DMS 273 (cell line): ENCODE results near the gene HACD2.

Experiments
- DNase-seq: peaks from one replicate; lab custom pipeline; 2025; ENCODE audit not compliant: unreplicated experiment; lab: John Stamatoyannopoulos, UW

The HACD2 gene, protein sequence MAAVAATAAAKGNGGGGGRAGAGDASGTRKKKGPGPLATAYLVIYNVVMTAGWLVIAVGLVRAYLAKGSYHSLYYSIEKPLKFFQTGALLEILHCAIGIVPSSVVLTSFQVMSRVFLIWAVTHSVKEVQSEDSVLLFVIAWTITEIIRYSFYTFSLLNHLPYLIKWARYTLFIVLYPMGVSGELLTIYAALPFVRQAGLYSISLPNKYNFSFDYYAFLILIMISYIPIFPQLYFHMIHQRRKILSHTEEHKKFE

DNA sequence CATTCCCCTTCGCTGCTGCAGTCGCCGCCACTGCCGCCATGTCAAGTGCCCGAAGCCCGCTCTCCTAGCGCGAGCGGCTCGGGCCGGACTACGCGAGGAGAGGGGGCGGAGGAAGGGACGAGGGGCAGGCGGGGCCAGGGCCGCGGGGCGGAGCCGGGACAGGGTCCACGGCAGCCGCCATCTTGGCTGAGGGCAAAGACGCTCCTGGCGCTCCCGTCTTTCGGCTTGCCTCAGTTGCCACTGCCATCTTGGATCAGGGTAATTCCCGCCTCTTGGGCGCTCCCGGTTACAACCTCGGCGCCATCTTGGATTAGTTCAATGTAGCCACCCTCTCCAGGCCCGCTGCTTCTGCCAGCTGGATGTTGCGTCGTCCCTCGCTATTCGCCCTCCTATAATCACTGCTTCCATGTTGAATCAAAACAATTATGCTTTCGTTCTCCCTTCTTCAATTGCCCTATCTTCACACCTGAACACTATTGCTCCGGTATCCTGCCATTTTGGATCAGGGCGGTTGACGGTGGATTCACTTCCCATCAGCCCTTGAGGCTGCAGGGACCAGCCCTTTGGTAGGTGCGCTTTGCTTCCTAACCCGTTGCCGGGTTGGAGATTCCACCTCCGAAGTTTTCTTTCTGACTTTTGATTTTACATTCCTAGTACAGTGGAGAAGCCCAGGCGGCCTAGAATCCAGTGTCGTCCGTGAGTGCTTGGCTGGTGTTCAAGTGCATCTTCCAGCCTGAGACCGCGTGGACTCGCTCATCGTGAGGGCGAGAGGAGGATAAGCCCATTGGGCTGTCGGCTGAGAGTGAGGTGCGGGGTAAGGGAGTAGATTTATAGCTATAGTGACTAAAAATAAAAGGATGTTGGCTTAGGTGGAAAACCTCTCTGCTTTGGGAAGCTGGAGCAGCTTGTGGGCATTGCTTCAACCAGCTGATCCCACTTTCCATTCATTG is at the start of gene HACD2:
Gene HACD2, minus strand, starts transcription at position 66 of the 950 bp plus-strand sequence. Its CDS starts 26 bp downstream, at position 40.
- DNase-seq = peak; percentile 100

DNA sequence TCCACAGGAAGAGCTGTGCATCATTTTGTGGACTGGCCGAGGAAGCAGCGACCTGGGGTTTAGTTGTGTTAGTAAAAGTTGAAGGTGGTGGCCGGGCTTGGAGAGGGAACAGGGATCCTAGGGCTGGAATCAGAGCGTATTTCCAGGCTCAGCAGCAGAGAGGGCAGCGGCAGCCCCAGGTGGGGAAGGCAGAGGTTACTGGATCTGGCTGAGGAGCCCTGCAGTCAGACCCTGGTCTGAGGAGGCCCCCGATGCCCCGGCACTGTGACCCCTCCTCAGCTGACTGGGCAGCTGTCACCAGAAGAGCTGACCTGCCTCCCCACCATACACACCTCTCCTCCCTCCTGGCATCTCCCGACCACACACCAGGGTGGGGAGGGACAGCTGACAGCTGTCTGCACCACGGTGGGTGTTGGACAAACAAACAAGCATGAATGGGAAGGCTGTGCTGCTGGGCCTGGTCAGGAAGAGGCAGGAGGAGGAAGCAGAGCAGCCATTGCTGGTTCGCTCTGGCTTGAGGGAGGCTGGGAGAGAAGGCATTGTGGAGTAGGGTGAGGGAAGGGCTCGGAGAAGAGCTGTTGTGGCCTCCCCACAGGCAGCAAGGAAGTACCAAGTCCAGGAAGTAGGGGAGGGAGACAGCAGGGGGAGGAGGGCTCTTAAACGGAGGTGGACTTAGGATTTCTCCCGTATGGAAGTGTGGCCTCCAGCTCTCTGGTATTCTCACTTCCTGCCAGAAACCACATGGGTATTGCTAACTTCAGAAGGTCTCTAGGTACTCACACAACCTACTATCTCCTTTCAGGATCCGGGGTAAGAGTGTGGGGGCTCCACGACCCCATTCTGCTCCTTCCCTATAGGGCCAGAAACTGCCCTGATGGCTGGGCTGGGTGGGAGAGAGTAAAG is 49.5 kb upstream of the HACD2 start:
- DNase-seq = peak; percentile 40

DNA sequence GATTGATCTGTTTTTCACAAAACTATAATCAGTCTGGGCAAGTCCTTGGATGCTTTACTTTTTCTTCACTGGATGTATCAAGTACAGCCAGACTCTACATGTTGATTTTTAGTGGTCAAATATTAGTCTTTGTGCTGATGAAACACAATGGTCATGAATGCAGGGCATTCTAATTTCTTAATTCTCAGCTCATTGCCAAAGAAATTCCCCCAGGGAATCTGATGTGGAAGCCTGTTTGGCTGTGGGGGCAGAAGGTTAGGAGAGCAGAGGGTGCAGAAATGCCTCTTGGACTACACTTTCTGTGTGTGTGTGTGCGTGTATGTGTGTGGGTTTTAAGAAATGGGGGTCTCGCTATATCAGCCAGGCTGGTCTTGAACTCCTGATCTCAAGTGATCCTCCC is 48.7 kb upstream of the HACD2 start:
- no peak for DNase-seq

DNA sequence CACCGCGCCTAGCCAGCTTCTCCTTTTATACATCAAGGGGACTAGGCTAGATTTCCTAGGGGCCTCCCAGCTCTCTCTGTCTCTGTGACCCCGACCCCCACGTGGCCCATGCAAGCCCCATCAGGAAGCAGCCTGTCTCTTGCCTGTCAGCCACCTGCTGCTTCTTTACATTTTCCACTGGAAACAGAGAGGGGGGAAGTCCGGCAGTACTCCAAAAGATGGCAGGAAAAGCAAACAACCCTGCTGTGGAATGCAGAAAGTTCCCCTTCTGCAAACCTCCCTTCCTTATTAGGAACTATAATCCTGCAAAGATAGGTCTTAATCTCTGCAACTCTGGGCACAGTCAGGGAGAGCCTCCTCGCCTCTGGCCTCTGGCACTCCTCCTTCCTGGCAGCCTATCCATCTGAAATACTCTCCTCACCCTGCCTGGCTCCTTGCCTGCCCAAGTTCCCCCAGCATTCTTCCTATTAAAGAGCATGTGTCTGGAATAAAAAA is 47.4 kb upstream of the HACD2 start:
- DNase-seq = peak; percentile 75

DNA sequence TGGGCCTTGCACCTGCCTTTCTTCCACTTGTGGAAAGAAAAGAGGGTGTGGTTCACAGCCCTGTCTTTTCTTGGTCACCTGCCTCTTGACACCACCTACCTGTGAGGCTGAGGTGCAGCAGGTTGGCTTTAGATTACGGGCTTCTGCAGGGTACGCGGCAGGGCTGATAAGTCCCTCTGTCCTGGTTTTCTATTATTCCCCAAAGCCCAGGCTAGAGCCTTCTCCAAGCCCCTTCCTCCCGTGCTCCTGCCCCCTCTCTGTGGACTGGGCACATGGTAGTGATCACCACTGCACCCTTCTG is 44.8 kb upstream of the HACD2 start:
- no peak for DNase-seq

DNA sequence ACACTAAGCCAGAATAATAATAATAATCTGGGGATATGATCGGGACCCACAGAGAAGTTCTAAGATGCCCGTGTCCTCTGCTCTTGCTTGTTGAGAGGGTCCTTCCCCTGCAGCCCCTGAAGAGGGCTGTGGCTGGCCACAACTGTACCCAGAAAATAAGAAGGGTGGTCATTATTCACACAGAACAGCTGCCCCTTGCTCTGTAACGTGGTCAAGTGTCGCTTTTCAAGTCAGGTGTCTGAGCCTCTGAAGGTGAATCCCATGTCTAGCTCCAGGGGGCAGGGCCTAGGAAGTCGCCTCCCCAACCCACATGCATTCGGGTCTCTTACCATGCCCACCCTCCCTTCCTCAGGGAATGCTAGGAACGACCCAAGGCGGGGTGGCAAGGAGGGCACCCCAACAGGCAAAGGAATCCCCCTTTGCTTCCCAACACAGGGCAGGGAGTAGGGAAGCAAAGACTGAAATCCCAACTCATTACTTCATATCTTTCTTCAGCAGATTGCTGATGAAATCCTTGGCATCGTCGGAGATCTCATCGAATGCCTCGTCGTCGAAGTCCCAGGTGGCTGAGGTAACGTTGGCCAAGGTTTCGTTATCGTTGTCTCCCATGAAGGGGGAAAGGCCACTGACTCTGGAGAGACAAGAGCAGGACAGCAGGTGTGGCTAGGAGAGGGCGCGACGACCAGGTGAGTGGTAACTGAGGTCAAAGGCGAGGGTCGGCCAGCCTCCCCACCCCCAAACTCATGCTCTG is 44.3 kb upstream of the HACD2 start:
- DNase-seq = no peak

DNA sequence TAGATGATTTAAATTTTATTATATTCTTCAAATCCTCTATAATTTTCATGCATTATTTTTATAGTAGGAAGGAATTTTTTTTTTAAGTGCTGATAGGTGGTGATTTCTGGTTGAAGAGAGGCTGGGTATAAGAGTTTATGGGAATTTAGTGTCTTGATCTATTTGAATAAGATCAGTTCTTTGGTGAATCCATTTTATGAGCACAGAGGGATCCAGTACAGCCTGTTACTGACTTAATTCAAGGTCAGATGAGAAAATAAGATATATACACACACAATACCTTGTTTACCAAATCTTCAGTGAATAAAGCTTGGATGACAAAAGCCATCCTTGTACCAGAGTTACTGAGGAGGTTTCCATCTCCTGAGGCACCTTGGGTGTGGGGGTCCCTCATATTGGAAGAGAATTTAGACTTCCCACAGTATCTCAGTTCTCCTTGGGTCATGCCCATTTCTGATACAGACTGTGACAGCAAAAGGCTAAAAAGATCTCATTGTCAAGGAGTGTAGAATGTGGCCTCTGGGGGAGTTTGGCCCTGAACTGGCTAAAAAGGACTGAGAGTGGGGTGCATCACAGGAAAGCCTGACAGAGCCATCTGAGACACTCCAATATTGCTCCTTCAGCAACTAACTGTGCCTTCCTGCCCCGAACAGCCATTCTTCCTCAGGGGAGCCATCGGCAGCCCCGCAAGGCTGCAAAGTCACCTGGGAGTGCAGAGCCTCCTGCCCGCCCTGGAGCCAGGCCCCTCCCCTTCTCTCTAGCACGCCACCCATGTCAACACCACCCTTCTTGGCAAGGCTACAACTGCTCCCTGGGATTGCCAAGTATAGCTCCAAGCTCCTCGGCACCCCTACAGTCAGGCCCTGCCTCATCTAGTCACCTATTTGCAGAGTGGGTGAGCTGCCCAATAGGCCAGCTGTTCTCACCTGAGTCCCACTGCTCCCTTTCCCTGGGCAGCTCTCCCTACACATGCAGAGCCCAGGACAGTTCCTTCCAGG is 43.1 kb upstream of the HACD2 start:
- no peak for DNase-seq

DNA sequence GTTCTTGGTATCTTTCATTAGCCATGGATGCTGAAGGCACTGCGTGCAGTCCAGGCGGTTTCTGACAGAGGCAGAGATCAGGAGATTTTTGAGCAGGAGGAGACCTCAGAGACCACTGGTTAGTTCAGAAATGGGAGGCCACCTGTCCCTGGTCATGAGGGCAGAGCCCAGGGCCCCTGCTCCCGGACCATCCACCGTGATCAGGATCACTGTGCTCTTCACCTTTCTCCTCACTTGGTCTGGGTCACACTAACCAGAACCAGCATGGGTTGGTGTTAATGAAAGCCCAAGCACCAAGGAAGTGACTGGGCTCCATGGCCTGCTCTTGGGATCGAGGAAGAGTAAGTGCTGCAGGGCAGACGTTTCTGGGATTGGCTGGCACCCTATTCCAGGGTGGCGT is 42.0 kb upstream of the HACD2 start:
- DNase-seq = no peak

DNA sequence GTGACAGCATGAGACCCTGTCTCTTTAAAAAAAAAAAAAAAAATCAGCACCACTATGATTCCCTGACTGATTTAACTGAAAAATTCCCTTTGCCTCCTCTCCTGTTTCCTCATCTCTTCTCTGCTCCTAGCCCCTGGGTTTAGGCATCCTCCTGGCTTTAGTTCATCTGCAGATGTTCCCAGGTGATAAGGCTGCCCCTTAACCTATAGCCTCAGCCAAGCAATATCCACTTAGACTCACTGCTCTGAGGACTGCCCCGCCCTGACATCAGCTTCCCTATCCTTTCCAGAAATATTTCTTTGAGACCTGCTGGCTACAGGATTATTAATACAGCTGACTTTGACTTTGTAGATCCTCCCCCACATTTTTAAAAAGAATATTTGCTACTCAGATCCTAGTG is 39.4 kb upstream of the HACD2 start:
- no peak for DNase-seq

DNA sequence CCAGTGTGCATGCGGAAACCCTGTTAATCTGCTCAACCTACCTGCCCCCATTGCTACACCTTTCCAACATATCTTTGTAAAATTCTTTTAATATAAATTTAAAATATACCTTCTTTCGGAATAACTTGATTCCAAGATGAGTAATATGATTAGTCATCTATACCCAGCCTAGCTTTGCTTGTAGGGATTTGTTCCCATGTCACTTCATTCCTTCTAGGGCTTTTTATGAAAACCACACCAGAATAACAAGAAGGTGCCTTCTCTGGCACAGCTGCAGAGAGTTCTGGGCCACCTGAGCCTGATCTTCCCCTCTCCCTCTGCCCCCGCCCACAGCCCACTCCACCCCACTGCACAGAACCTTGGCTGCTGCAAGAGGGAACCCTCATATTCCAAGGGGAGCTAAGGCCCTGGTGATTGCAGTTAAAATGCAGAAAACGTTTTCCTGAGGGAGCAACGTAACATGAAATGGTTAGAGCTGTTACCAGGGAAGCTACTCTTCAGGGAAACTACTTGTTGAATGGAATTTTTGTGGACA is 38.6 kb upstream of the HACD2 start:
- DNase-seq = no peak

DNA sequence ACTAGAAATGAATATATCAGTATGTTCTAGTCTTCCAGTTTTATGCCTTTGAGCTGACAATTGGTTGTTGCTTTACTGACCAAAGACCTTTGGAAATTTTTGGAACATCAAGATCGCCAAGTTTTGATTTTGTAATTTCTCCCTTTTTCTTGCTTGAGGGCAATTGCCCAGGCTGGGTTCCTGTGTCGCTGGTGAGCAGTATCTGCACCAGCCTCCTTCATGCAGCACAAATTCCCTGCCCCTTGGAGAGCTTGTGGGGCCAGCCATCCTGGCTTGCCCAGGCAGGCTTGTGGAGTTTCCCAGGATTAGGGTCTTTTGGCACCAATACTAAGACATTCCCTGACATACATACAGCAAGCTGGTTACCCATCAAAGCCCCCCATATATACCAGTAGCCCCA is 37.9 kb upstream of the HACD2 start:
- no peak for DNase-seq

DNA sequence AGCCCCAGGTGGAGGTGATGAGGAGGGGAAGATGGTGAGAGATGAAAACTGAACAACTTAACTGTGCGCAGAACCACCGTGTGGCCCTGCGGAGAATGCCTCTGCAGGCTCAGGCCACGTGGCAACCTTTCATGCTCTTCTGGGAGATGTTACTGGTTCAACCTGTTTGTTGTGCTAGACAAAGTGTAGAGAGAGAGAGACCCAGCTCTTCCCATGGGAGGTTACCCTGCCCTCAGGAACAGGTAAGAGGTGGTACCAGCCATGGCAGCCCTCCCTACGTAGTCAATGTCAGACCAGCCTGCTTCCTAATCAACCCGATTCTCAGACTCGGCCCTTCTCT is 37.0 kb upstream of the HACD2 start:
- DNase-seq = no peak

DNA sequence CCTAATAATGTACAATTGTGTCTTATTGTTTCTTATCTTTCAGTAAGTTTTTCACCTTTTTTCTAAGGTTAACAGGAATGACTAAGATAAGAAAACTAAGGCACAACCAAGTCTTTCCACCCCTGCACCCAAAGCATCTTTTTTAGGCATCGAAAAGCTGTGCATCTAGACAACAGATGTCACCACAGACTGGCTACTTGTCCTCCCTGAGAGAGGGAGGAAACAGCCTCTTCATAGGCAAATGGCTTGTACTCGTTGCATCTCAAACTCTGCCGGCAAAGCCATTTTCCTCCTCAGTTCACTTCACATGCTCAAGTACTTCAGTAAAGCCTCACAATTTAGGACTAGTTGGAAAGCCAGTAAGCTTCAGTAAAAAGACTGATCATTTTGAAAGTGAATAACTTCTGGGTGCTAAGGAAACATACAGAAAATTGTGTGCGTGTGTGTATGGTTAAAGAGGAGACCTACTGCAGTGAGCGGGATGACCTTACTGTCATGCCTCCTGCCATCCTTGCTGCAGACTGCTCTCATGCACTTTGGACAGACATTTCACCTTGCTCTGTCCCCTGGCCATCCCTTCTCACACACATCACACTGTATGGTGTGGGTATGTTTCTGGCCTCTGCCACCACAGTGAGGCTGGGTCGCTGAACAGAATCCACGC is 36.5 kb upstream of the HACD2 start:
- DNase-seq = peak; percentile 51

DNA sequence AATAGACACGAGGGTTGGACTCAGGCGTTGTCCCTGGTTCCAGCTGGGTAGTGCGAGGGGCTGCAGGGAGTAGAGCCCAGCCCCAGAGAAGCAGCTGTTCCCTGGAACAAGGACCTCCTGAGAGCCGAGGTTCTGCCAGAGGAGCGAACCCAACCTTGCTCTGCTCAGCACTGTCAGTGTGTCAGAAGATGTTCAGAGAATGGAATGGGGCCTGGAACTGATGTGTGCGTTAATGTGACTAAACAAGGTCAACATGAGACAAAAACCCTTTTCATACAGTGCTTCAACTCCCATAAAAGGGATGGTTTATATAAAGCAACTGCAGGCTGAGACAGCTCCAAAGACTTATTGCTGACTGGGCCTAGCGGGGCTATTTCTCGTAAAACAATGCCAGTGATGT is 35.5 kb upstream of the HACD2 start:
- no peak for DNase-seq

DNA sequence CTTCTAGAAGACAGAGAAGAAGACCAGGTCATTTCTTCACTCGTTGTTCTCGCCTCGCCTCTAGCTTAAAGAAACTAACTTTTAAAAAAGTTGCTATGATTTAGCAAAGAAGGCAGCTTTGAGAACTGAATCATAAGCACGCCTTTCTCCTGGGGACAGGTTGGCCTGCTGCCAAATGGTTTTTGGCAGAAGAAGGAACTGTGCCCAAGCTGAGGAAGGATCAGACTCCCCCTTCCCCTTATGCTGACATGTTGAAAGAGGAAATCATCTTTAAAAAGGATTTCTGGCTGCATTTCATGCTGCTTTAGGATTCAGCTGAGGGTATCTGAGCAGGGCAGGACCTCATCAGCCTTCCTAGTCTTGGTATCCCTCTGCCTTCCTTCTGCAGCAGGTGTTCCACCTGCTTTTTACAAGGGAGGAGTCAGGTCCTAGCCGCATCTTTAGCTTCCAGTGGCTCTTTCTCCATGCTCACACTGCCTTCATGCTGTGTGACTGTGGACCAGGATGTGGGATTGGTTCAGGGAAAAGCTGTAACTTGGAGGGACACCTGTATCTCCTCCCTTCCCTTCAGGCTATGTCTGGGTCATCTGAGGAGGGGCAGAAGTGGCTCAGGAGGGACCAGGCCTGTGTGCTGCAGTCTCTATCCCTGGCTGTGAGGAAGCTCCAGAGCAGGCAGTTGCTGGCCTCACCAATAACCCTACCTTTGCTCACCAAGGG is 34.1 kb upstream of the HACD2 start:
- DNase-seq = peak; percentile 85

DNA sequence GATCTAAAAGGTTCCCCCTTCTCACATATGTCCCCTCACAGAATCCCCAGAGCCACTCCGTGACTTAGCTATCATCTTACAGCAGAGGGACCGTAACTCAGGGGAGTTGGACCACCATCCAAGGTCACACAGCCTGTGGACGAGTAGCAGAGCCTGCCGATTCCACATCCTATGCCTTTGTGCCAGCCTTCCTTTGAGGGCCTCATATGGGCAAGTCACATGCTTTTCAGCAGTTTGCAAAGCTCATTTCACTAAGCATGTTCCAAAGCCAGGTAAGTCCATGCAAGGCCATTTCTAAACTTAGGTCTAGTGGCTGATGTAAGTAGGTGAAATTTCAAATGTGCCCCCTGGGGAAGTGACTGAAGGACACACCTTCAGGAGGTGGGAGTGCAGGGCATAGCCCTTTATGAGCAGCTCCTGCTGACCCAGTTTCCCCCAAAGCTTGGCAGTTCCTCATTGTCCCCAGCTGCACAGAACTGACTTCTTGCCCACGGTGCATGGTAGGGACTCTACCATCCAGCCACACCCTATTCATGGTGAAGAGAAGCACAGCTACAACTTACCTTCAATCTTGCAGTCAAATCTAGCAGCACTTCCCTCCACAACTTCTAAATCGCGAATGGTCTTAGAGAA is 33.3 kb upstream of the HACD2 start:
- DNase-seq = no peak

DNA sequence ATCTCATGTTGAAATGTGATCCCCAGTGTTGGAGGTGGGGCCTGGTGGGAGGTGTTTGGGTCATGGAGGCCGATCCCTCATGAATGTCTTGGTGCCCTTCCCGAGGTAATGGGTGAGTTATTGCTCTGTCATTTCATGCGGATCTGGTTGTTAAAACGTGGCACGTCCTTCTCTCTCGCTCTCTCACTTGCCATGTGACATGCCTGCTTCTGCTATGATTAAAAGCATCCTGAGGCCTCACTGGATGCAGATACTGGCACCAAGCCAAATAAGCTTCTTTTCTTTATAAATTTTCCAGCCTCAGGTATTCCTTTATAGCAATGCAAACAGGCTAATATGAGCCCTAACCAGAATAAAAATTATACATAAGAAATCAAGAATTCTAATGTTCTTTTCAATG is 31.7 kb upstream of the HACD2 start:
- no peak for DNase-seq

DNA sequence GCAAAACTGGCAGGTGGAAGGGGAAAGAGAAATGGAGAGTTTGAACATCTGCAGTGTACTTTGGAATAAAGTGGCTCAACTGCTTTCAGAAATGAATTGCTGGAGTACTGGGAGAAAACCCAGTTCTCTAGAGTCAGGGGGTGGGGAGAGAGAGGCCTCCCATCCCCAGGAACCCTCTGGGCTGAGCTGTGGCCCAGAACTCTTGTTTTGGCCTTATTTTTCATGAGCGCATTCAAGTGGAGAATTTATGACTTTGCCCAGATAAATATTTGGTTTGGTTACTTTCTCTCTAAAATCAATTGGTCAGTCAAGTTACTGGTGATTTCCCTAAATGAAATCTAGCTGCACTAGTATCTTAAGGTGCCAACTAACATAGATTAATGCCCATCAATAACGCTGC is 28.7 kb upstream of the HACD2 start:
- DNase-seq = no peak
